AG10803 (cell line): ENCODE results near the gene BAIAP2.

ENCODE experiments used
- DNase-seq: peaks from one replicate; pipeline ENCODE4 v3.0.0; 2010; ENCODE audit warnings: low read depth
- H3K4me3 ChIP-seq: 2 replicates; pipeline ENCODE4 v1.5.1; 2011; ENCODE audit warnings: mild to moderate bottlenecking, low read length, control low read depth
- TF ChIP-seq, protein P1 (sequence below): conservative IDR thresholded peaks from 2 replicates; pipeline ENCODE4 v1.5.1; 2011; ENCODE audit warnings: mild to moderate bottlenecking, low read length, control low read depth, inconsistent platforms

BAIAP2 gene

DNA sequence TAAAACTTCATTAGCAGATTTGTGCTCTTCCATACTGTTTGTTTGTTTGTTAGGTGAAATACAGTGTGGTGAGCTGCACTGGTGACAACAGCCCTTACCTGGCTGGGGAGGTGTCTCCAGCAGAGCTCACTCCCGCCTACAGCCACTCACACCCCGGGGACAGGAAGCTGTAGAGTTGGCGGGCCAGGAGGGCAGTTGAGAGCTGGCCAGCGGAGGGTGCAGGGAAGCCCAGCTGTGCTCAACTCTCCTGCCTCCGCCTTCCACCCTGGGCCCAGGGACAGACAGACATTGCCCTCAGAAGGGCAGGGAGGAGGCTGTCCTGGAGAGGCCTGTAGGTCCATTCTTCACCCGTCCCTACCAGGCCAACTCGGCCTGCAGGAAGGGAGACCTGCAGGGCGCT lies 81.8 kb downstream of the BAIAP2 start:
- DNase-seq: no peak
- no peak overlapping the region for H3K4me3 ChIP-seq
- TF ChIP-seq, protein P1, sequence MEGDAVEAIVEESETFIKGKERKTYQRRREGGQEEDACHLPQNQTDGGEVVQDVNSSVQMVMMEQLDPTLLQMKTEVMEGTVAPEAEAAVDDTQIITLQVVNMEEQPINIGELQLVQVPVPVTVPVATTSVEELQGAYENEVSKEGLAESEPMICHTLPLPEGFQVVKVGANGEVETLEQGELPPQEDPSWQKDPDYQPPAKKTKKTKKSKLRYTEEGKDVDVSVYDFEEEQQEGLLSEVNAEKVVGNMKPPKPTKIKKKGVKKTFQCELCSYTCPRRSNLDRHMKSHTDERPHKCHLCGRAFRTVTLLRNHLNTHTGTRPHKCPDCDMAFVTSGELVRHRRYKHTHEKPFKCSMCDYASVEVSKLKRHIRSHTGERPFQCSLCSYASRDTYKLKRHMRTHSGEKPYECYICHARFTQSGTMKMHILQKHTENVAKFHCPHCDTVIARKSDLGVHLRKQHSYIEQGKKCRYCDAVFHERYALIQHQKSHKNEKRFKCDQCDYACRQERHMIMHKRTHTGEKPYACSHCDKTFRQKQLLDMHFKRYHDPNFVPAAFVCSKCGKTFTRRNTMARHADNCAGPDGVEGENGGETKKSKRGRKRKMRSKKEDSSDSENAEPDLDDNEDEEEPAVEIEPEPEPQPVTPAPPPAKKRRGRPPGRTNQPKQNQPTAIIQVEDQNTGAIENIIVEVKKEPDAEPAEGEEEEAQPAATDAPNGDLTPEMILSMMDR: no peak

DNA sequence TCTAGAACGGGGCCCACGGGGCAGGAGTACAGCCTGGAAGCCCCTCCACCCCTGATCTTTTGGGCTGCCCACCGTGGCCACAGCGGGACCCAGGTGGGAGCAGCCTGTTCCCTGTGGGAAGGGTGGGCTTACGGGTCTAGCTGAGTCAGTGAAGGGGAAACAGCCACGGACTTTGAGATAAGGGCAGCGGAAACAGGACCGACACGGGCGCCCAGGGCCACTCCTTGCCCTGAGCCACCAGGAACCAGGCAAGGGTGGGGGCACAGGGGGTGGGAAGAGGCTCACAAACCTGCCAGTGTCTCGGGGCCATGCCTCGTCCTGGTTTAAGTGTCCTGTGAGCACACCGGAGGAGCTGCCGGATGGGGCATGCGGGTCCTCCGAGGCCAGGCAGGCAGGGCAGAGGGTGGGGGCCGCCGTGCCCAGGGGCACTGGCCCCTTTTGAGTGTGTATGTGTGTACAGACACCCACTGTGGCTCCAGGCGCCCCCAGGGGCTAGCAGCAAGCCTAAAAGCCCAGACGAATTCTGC lies 82.8 kb downstream of the BAIAP2 start:
- no peak overlapping the region for H3K4me3 ChIP-seq
- DNase-seq: no peak
- TF ChIP-seq, protein P1: no peak

DNA sequence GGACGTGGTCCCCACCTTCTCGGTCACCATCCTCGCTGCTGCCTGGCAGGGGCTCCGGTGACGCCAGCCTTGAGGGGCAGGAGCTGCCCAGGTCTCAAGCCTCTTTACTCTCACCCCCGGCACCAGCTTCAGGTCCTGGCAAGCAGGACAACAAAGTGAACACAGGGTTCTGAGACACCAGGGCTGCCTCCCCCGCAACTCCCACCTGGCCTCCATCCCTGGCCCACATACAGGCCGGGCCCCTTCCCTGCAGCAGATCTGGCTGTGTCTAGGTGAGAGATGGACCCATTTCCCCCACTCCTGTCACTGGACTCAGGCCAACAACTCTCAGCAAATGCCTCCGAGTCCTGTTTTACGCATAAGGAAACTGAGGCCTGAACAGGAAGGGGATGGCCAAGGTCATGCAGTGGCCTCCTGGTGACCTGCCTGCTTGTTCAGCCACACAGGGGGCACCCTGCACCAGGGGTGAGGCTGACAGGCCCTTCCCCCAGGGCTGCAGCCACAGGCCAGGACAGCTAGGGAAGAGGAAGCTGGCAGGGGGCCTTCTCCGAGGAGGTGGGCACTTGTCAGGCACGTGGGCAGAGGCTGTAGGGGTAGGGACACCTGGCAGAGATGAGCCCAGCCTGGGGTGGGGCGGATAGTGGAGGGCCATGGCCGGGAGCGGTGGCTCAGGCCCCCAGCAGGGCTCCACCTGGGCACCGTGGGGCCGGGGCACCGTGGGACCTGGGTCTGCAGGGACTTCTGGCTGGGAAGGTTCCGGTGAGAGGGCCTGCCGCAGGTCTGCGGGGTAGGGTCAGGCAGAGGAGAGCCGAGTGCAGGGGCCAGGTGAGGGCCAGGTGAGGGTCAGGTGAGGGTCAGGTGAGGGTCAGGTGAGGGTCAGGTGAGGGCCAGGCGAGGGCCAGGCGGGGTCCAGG lies 83.6 kb downstream of the BAIAP2 start:
- TF ChIP-seq, protein P1: no peak
- DNase-seq: no peak
- H3K4me3 ChIP-seq: peak overlapping the region; percentile 47

DNA sequence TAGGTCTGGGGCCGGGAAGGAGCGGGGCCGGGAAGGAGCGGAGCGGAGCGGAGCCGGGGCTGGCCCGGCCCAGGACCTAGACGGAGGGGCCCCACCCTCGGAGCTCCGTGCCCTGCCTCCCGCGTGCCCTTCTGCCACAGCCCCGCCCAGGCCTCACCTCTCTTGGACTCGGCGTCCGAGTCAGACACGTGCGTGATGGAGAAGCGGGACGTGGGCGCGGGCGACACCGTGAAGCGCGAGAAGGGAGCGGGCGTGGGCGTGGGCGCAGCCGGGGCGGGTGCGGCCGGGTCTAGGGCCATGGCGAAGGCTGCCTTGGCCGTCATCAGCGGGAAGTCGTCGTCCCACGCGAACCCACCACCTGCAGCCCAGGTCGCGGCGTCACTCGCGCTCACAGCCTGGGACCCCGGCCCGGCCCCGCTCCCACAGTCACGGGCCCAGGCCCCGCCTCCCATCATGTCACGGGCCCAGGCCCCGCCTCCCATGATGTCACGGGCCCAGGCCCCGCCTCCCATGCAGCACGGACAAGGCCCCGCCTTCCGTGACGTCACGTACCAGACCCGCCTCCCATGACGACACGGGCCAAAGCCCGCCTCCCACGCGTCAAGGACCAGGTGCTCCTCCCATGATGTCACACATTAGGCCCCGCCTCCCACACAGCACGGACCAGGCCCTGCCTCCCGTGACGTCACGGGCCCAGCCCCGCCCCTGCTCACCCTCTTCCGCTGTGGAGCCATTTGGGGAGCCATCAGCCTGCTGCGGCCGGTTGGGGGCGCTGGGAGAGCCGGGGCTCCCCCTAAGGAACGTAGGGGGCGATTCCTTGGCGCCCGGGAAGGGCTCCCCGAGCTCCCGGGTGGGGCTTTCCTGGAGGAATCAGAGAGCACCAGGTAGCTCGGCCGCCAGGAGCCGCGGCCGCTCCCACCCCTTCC lies 84.5 kb downstream of the BAIAP2 start:
- DNase-seq: peak; percentile 84
- peak overlapping the region; percentile 47 for H3K4me3 ChIP-seq
- TF ChIP-seq, protein P1: no peak

DNA sequence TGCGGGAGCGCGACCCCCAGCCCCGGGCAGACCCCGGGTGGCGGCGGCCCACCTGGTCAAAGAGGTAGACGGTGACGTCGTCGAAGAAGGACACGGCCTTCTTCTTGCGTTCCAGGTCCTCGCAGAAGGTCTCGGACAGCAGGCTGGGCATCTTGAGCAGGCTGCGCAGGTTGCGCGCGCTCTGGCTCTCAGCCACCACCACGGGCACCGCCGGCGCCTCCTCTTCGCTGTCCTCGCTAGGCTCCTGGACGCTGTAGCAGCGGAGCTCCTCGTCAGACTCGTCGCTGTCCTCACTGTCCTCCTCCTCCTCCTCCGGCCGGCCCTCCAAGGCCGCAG lies 85.2 kb downstream of the BAIAP2 start:
- no peak overlapping the region for H3K4me3 ChIP-seq
- TF ChIP-seq, protein P1: no peak
- DNase-seq: no peak

DNA sequence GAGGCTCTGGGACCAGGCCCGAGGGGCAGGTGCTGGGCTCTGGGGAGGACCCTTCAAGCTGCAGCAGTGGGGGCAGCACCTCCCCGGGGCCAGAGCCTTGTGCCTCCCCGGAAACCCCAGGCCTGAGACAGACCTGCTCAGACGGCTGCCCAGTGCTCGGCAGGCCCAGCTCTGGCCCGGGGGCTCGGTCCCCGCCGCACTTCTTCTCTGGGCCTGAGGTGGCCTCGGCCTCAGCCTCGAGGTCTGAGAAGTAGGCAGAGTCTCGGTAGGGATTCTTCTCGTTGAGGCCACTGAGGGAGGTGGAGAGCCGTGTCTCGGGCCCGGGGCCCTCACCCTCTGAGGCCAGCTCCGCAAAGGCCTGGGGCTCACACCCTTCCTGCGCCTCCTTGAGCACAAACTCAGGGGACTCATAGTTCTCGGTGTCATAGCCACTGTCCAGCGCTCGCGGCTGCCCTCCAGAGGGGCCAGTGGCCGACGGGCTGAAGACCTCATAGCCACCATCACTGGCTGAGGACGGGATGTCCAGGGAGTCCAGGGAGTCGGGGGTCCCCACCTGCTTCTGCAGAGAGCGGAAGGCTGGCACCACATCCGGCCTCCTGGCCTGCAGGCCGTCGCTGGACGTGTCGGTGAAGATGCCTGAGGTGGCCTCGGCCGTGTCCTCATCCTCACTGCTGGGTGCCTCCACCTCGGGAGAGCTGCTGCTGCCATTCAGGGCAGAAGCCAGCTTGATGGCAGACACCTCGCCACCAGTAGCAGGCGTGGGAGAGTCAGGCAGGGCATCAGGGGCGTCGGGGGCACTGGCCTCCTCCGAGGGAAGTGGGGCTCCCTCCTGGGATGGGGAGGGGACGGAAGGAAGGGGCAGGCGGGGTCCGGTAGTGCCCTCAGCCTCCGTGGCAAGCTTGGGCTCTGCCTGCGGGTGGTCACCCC lies 86.0 kb downstream of the BAIAP2 start:
- H3K4me3 ChIP-seq: no peak overlapping the region
- no peak for DNase-seq
- TF ChIP-seq, protein P1: no peak
